PC-3 (cell line): ENCODE results near the gene ACTL7A. TPM values are rescaled to one million over a fixed set of nuclear protein-coding genes. Genes with fewer than 3 reads are reported as not detected.

Source experiments
- ATAC-seq: fragments of 200-7000 bp; cut with Tn5 transposase; 2 replicates; pipeline ENCODE4 v1.9.1; 2020; ENCODE audit warnings: mild to moderate bottlenecking, moderate library complexity
- BruUV-seq: library from RNA; stranded (reverse); fragments of 400-500 nt; replicated peaks from 2 replicates; lab custom pipeline; 2021; lab: Mats Ljungman, UMichigan
- CTCF ChIA-PET: fragments of 300-600 bp; sonication (Branson Sonifier 250); formaldehyde crosslinking; loops from one replicate; lab custom pipeline; 2022; ENCODE audit warnings: antibody characterized with exemption; lab: Charles Lee
- POLR2A ChIA-PET: fragments of 300-600 bp; sonication (Branson Sonifier 250); formaldehyde crosslinking; loops from one replicate; lab custom pipeline; 2022; ENCODE audit warnings: antibody characterized with exemption; ENCODE audit not compliant: unreplicated experiment; lab: Charles Lee
- DNase-seq: peaks from one replicate; pipeline ENCODE4 v3.0.0-alpha.2; 2015
- H2AFZ ChIP-seq: fragments of 300-600 bp; sonication (generic); 2 replicates; pipeline ENCODE4 v1.6.0; 2016; ENCODE audit warnings: antibody characterized with exemption, low read length
- H3F3A ChIP-seq: fragments of 300-600 bp; sonication (generic); one replicate; pipeline ENCODE4 v1.6.0; 2017; ENCODE audit warnings: antibody characterized with exemption, low read length, control low read depth, mild to moderate bottlenecking; ENCODE audit not compliant: unreplicated experiment
- H3K27ac ChIP-seq: fragments of 300-600 bp; sonication (generic); 2 replicates; pipeline ENCODE4 v1.5.1; 2016; ENCODE audit warnings: mild to moderate bottlenecking, low read length
- H3K27me3 ChIP-seq: fragments of 300-600 bp; sonication (generic); 2 replicates; pipeline ENCODE4 v1.6.1; 2016; ENCODE audit warnings: low read length, mixed read lengths
- H3K36me3 ChIP-seq: fragments of 300-600 bp; sonication (generic); 2 replicates; pipeline ENCODE4 v1.6.1; 2016; ENCODE audit warnings: low read depth, mixed run types, low read length, mixed read lengths
- H3K4me1 ChIP-seq: fragments of 300-600 bp; sonication (generic); 2 replicates; pipeline ENCODE4 v1.5.1; 2016; ENCODE audit warnings: low read length; ENCODE audit not compliant: insufficient read depth
- H3K4me2 ChIP-seq: fragments of 300-600 bp; sonication (generic); 2 replicates; pipeline ENCODE4 v1.6.0; 2016; ENCODE audit warnings: low read length
- H3K4me3 ChIP-seq: fragments of 300-600 bp; sonication (generic); 2 replicates; pipeline ENCODE4 v1.5.1; 2016; ENCODE audit warnings: mild to moderate bottlenecking, low read length, mixed read lengths
- H3K79me2 ChIP-seq: fragments of 300-600 bp; sonication (generic); 2 replicates; pipeline ENCODE4 v1.6.1; 2017; ENCODE audit warnings: low read length, mixed read lengths
- H3K9ac ChIP-seq: fragments of 300-600 bp; sonication (generic); 2 replicates; pipeline ENCODE4 v1.6.0; 2016; ENCODE audit warnings: mild to moderate bottlenecking, low read length
- H3K9me2 ChIP-seq: fragments of 300-600 bp; sonication (generic); replicated peaks from 2 replicates; pipeline ENCODE4 v1.6.1; 2016; ENCODE audit warnings: mixed run types, low read length, mixed read lengths
- H3K9me3 ChIP-seq: fragments of 300-600 bp; sonication (generic); 2 replicates; pipeline ENCODE4 v1.6.1; 2016; ENCODE audit warnings: low read length, mixed read lengths
- H4K20me1 ChIP-seq: fragments of 300-600 bp; sonication (generic); 2 replicates; pipeline ENCODE4 v1.6.1; 2016; ENCODE audit warnings: low read length, mixed read lengths
- EZH2 ChIP-seq: fragments of 300-600 bp; sonication (generic); IDR thresholded peaks from one replicate; pipeline ENCODE4 v1.6.1; 2017; ENCODE audit warnings: antibody characterized with exemption, mild to moderate bottlenecking, low read length; ENCODE audit not compliant: unreplicated experiment
- EZH2phosphoT487 ChIP-seq: fragments of 300-600 bp; sonication (generic); IDR thresholded peaks from 2 replicates; pipeline ENCODE4 v1.6.1; 2018; ENCODE audit warnings: mild to moderate bottlenecking, antibody characterized with exemption, low read length, borderline replicate concordance
- intact Hi-C: fragments of 100-400 bp; cut with micrococcal nuclease; formaldehyde crosslinking; loops from 2 replicates; pipeline ENCODE4 v1.9.0; 2023
- total RNA-seq: library from RNA; depleted of rRNA; stranded (reverse); fragments of >200 nt; gene quantifications from 2 replicates; pipeline ENCODE4 v1.2.3, GENCODE V29; 2014
- TF ChIP-seq, protein P1 (sequence below): fragments of 300-600 bp; sonication (generic); conservative IDR thresholded peaks from 2 replicates; pipeline ENCODE4 v1.5.1; 2017; ENCODE audit warnings: antibody characterized with exemption, low read depth, mild to moderate bottlenecking, low read length

The ACTL7A gene
- total RNA-seq, 1 experiment from 2014 or later: not detected

DNA sequence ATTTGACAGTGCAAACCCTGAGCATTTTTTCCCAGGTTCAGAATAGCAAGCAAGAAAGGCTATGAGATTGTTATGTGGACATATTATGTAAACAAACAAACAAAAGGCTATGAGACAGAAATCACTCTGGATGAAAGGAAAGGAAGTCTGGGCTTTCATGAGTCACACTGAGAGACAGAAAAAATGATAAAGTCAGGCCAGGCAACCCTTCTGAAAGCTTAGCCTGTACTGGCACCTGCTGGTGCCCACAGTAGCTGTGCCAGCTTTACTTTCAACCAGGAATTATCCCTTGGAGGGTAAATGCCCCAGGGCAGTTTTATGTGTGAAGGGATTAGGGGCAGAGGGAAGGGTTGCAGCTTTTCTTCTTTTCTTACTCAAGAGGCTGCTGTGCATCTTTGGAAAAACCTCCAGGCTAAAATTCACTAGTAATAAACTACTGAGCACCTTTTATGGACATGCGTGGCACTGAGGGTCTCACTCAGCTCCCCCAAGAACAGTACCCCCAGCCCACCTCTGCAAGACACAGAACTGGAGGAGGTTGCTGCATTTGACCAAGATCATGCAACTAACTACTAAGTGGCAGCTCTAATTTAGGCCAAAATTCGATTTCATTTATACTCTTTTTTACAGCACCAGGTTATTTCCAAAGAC lies 48.0 kb upstream of the ACTL7A start:
- CTCF ChIA-PET: interaction anchor here (1.3 to 1.5 kb wide), 2 partner anchors 37 to 397 kb away, joined by 3 to 7 read pairs; no protein-coding TSS in a partner anchor
- H4K20me1 ChIP-seq: no peaks in the 10 kb centered on the region
- intact Hi-C loops: loop anchor here (1.0 to 5.0 kb wide), 4 partner anchors 37 to 1392 kb away; no protein-coding TSS in a partner anchor
- no peak overlapping the region for H3K9ac ChIP-seq
- H3K36me3 ChIP-seq: no peaks in the 10 kb centered on the region
- H3F3A ChIP-seq: no peaks in the 10 kb centered on the region
- no peaks in the 10 kb centered on the region for H3K27me3 ChIP-seq
- H3K27ac ChIP-seq: no peak overlapping the region
- TF ChIP-seq, protein P1, sequence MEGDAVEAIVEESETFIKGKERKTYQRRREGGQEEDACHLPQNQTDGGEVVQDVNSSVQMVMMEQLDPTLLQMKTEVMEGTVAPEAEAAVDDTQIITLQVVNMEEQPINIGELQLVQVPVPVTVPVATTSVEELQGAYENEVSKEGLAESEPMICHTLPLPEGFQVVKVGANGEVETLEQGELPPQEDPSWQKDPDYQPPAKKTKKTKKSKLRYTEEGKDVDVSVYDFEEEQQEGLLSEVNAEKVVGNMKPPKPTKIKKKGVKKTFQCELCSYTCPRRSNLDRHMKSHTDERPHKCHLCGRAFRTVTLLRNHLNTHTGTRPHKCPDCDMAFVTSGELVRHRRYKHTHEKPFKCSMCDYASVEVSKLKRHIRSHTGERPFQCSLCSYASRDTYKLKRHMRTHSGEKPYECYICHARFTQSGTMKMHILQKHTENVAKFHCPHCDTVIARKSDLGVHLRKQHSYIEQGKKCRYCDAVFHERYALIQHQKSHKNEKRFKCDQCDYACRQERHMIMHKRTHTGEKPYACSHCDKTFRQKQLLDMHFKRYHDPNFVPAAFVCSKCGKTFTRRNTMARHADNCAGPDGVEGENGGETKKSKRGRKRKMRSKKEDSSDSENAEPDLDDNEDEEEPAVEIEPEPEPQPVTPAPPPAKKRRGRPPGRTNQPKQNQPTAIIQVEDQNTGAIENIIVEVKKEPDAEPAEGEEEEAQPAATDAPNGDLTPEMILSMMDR: peak; percentile 82
- no peak for TF ChIP-seq EZH2phosphoT487
- peak overlapping the region; percentile 11; the same call in 1 of the 2 replicates for H3K4me2 ChIP-seq
- no peaks in the 10 kb centered on the region for H3K9me3 ChIP-seq
- DNase-seq (peak; percentile 82), ATAC-seq (peak; percentile 91)
- H3K79me2 ChIP-seq: no peaks in the 10 kb centered on the region
- no peaks in the 10 kb centered on the region for H3K9me2 ChIP-seq
- POLR2A ChIA-PET: interaction anchor here (0.6 kb wide), 1 partner anchor 427 kb away, joined by 3 read pairs; no protein-coding TSS in a partner anchor
- BruUV-seq: no TSS peak
- H2AFZ ChIP-seq: no peak overlapping the region
- H3K4me3 ChIP-seq: no peak overlapping the region
- H3K4me1 ChIP-seq: peaks cover 20% of the 10 kb centered on the region

DNA sequence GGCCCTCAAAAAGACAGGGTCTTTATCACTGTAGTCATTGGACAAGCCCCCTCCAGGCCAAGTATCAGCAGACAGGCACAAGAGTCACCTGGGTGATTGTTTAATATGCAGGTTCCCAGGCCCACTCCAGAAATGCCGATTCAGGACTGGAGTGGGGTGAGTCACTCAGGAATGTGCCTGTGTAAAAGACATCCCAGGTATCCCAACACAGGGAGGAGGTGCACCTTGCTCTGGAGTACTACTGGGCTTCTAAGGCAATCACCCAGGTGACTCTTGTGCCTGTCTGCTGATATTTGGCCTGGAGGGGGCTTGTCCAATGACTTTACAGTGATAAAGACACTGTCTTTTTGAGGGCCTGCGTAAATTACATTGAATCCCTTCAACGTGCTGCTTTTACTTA lies 46.9 kb upstream of the ACTL7A start:
- BruUV-seq: no TSS peak
- Histone ChIP-seq H3K27ac (no peak overlapping the region), H3K79me2 (no peaks in the 10 kb centered on the region), H3F3A (no peaks in the 10 kb centered on the region), H3K36me3 (no peaks in the 10 kb centered on the region), H3K9me2 (no peaks in the 10 kb centered on the region), H3K9ac (no peak overlapping the region), H4K20me1 (no peaks in the 10 kb centered on the region), H3K27me3 (no peaks in the 10 kb centered on the region), H3K4me3 (no peak overlapping the region), H2AFZ (no peak overlapping the region), H3K4me1 (peaks cover 20% of the 10 kb centered on the region), H3K4me2 (no peak overlapping the region), H3K9me3 (no peaks in the 10 kb centered on the region)
- intact Hi-C loops: no loop called here
- ATAC-seq: peak; percentile 48
- CTCF ChIA-PET: interaction anchor here (1.3 kb wide), 1 partner anchor 38 kb away, joined by 7 read pairs; no protein-coding TSS in a partner anchor
- TF ChIP-seq, protein P1: no peak
- TF ChIP-seq EZH2phosphoT487 (no peak), EZH2 (no peak)
- peak; percentile 62 for DNase-seq
- POLR2A ChIA-PET: no interaction called here

DNA sequence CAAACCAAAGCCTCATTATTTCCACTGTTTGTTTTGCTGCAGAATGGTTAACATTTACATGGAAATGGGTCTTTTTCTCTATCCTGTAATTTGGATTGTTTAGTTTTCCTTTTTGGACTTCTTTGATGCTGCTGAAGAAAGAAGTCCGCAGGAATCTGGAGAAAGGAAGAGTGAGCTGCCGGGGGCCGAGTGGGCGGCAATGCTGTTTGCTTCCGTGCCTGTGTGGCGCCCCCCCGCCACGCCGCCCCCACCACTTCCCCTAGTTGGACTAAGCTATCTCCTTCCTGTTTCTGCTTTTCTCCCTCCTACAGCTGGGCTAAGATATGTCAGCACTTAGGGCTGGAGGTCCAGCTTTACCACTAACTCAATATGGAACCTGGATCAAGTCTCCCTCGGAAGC lies 46.0 kb upstream of the ACTL7A start:
- POLR2A ChIA-PET: no interaction called here
- no peak for DNase-seq
- H3F3A ChIP-seq: no peaks in the 10 kb centered on the region
- ATAC-seq: no peak
- H3K4me1 ChIP-seq: peaks cover 20% of the 10 kb centered on the region
- H3K4me2 ChIP-seq: no peak overlapping the region
- H4K20me1 ChIP-seq: no peaks in the 10 kb centered on the region
- TF ChIP-seq EZH2: no peak
- TF ChIP-seq, protein P1: no peak
- TF ChIP-seq EZH2phosphoT487: no peak
- no peak overlapping the region for H3K27ac ChIP-seq
- no peak overlapping the region for H2AFZ ChIP-seq
- CTCF ChIA-PET: no interaction called here
- no peaks in the 10 kb centered on the region for H3K27me3 ChIP-seq
- intact Hi-C loops: no loop called here
- no peaks in the 10 kb centered on the region for H3K36me3 ChIP-seq
- H3K79me2 ChIP-seq: no peaks in the 10 kb centered on the region
- H3K9me2 ChIP-seq: no peaks in the 10 kb centered on the region
- H3K9me3 ChIP-seq: no peaks in the 10 kb centered on the region
- BruUV-seq: no TSS peak
- no peak overlapping the region for H3K9ac ChIP-seq
- H3K4me3 ChIP-seq: no peak overlapping the region
